Muscle of back (tissue), 11 donors: ENCODE measurements around the gene AGPAT4. TPM values are rescaled to one million over a fixed set of nuclear protein-coding genes. Genes with fewer than 3 reads are reported as not detected.

Experiments used
- DNase-seq, 3 donors: peaks; one replicate each; pipeline versions ENCODE4 v3.0.0 to v3.0.0-alpha.2; 2013
- polyA plus RNA-seq, 10 donors: library from polyadenylated mRNA; unstranded; fragments of 120-200 nt; gene quantifications; one replicate each; pipeline ENCODE4 v1.2.1, GENCODE V29; 2013; ENCODE audit not compliant: insufficient read length in 10 of 10

Gene AGPAT4
- polyA plus RNA-seq, 10 donors, result 7.9 to 12.5 (median 10.0) TPM

DNA sequence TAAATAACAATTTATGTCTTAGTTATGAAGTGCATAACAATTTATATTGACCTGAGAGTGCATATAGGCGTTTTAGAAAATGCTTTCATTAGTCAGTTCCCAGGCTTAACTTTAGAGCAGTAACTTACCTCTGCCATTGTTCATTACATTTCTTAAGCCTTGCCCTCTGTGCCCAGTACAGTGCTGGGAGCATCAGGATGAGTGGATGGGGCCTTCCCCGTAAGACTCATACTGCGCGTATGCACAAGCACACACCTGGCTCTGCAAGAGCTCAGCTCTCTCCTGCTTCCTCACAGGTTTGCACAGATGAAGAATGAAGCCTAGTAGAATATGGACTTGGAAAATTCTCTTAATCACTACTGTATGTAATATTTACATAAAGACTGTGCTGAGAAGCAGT lies 157.3 kb downstream of the AGPAT4 start:
- no peak for DNase-seq

DNA sequence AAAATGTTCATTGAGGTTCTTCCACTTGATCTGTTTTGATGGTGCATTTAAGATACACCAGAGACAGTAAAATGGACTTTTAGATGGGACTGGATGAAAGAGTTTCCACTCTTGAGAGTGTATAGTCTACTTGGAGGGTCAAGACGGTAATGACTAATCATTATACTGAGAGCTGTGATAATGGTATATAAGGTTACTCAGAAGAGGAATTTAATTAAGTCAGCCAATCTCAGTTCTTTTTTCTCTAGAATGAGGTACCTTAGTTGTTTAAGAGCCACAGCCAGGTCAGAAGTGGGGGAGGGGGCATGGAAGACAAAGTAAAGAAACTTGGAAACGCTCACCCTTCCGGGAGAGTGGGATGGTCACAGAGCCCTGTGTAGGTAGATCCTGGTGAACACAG lies 158.4 kb downstream of the AGPAT4 start:
- DNase-seq, result no peak

DNA sequence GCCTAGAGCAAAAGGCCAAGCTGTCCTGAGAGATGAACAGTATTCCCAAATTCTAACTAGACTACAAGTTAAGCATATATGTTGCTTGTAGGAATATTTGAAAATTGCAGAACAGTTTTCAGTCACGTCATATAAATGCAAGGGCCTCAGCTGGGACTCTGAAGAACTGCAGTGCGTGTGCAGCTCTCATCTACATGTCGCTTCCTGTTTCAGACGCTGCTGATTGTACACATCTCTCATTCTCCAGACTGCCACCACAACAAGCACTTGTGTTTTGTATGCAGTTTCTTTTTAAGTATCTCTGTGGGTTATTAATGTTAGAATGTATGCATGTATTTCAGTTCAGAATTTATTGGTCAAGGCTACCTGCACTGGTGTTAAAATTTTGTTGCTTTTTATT lies 162.6 kb downstream of the AGPAT4 start:
- no peak for DNase-seq

DNA sequence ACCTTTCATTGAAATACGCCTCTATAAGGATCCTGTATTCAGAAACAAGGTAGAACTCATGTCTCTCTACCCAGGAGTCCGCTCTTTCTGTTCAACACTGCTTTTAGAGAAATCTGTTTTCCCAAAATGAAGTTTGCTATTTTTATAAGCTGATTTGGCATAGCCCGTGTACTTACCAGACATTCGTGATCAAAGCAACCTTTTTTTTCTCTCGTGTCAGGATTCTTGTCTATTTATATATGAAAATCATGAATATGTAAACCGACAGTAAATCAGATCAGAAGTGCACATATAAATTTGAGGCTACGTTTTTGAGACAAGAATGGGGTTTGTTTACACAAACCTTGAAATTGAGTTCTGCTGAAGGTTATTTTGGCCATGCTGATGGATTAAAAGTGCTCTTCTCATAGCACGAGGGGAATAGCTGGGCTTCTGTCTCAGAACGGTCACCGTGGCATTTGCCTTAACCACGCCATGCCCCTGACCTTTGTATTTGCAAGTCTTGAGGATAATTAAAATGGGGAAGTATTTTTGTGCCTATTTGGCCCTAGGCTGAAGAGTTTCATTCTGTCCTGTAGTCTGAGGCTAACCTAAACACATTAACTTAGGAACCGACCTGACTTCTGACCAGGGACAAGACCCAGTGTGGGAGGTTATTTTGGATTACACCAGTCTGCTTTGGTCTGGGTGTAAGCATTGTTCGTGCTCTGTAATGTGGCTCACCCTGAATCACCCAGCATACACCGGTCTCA lies 163.7 kb downstream of the AGPAT4 start:
- no peak for DNase-seq

DNA sequence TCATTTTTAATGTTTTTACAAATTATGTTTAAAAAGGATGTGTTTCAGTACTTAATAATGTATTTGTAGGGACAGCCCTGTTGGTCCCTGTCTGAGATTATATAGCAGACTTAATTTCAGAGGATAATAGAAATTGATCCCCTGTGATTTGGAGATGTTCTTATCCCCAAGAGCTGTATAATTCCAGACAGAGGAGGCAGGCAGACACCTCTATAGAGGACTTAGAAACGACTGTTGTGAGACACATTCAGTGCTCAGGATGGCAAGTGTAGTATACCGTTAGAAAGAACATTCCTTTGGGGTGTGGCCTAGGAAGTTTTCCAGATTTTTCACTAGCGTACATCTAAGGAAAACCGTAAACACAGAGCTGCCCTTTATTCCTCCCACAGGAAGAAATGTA lies 164.5 kb downstream of the AGPAT4 start:
- no peak for DNase-seq

DNA sequence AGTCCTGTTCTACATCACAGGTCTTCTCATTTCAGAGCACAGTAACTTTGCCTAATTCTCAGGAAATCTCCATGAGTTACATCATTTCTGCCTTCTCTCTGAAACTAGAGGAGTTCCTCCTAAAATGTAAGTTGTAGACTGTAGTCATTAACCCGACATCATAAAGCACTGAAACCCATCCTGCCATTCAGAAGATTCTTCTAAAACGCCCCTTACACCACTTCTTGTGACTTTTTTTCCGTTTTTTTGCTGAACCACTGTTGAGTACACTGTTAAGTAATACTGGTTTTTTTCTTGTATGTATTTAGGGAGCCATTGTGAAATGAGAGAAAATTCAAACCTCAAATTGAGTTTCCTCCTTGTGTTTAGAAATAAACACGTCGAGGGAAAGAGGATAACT lies 164.9 kb downstream of the AGPAT4 start:
- no peak for DNase-seq

DNA sequence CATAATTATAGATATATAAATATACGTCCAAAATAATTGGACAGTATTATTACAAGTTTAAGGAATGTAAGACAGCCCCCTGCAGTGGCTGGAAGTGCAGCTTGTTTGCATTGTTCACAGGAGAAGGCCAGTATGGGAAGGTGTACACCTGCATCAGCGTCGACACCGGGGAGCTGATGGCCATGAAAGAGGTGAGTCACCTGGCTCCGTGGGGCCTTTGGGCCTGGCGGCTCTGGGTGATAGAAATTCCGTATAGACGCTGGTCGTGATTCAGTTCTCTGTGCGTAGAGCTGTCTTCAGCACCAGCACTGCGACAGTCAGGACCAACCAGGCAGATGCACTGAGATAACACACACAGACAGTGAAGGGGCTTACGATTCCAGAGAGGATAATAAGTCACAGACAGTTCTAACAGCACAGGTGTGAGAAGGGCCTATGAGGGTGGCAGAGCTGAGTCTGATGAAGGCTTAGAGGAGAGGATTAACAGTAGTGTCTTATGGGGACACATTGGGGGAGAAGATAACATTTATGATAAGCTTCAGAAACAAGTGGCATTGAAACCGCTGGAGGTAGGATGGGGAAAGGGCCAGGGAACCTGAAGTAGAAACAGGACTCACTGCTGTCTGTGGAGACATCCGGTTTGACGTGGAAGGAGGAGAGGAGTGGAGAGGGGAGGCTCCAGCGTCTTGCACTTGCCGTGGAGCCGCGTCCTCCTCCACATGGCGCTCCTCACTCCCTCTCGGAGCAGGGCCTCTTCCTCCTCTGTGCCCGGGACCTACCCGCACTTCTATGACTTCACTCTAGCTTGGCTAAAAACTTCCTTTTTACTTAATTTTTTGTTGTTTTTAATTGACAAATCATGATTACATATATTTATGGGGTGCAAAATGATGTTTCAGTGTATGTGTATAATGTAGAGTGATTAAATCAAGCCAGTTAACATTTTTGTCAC lies 165.8 kb downstream of the AGPAT4 start:
- DNase-seq, result no peak

DNA sequence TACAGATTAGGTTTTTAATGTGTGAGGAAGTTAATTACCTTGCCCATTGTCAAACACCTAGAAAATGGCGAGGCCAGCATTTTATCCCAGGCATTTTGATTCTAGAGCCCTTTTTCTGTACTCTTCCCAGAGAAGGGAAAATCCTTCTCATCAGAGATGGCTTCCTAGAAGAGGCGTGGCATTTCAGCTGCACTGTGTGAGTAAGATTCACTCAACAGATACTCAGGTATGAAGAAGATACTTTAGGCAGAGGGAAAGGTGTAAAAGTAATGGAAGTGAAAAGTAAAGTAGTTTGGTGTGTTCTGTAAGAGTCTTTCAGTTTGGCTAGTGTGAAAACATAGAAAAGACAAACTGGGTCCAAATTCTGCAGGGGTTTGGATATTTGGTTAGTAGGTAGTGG lies 168.5 kb downstream of the AGPAT4 start:
- DNase-seq, result no peak

DNA sequence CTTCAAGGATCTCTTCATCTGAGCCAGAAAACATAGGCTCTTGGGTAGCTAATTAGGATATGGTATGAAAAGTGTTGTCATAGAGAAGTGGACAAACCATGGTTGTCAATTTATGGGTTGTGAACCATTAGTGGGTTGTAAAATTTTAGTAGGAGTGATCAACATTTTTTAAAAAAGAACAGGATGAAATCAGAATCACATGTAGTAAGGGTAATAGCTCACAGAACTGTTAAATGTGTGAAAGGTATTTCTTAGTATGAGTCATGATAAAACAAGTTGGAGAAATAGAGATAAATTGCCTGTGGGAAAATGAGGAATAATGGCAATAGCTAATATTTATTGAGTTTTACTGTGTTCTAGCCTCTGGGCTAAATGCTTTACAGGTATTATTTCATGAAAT lies 168.9 kb downstream of the AGPAT4 start:
- no peak for DNase-seq

DNA sequence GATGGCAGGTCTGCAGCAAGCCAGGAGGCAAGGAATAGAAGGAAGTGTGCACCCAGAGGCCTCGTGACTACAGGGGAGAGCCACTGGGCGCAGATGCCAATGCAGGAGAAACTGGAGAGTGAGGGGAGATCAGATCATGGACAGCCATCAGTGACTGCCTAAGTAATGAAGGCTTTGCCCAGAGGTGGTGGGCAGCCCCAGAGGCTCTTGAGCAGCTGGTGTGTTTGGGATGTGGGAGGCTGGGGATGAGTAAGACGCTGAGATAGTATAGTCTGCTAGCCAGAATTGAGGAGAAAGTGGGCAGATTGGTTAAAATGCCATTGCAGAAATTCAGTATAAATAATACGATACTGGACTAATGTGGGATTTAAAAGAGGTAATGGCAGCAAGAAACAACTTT lies 170.4 kb downstream of the AGPAT4 start:
- DNase-seq, result no peak

DNA sequence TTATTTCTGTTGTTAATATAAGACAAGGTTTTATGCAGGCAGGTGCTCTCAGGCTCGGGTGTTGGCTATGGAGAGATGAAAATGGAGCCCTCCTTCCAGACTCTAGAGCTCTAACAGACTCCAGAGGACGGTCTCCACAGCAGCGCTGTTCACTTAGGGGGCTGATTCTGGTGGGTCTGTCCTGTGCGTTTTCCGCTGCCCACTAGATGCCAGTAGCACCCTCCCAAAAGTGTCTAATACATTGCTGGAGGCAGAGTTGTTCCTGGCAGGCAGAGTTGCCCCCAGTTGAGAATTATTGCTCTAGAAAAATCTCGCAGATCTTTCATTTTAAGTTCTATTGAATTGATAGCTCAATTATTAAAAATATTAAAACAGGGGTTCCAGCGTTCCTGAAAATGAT lies 172.3 kb downstream of the AGPAT4 start:
- DNase-seq, result peak in 1 of 3 donors; percentile 16

DNA sequence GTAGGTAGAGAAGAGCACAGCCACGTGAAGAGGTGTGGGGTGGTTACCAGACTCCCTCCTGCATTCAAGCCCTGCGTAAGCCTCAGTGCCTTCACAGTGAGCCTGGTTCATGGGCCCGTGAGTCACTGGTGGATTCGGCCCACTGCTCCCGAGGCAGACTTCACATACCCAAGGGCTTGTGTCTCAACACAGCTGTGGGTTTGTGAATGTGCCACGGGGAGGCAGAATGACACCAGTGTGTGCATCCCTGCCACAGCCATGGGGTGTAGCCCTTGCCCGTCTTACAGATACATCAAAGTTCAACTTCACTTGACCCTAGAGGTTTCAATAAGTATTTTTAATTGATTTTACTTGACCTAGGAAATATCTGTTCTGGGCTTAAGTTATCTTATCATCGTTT lies 173.8 kb downstream of the AGPAT4 start:
- no peak for DNase-seq

DNA sequence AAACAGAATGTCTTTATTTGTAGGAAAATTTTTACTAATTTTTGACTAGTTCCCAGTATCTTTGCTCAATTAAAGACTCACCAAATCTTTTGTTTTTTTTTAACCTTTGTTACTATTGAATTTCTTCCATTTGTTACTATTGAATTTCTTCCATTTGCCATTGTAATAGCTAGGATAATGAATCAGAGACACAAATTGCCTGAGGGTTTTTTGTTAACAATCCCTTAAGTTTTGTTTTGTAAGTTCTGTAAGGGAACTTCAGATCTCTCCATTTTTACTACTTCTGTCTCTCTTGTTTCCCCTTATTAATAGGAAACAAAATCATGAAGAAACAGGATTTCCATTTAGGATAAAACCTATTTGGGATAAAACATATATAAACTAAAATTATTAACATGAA lies 177.9 kb downstream of the AGPAT4 start:
- no peak for DNase-seq

DNA sequence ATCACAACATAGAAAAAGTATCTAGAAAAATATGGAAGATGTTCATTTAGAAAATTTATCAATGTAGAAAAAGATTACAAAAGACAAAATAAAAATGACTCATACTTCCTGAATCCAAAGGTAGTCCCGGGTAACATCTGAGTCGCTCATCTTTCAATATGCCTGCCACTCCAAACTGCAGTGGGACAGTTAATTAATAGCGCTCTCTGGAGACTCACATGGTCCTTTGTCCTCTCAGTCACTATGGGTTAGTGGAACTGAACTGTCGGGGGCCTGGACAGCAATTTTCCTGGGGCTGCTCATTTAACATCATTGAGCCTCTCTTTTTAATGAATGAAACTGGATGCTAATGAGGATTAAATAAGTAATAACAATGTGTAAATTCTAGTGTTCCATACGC lies 178.9 kb downstream of the AGPAT4 start:
- DNase-seq, result no peak

DNA sequence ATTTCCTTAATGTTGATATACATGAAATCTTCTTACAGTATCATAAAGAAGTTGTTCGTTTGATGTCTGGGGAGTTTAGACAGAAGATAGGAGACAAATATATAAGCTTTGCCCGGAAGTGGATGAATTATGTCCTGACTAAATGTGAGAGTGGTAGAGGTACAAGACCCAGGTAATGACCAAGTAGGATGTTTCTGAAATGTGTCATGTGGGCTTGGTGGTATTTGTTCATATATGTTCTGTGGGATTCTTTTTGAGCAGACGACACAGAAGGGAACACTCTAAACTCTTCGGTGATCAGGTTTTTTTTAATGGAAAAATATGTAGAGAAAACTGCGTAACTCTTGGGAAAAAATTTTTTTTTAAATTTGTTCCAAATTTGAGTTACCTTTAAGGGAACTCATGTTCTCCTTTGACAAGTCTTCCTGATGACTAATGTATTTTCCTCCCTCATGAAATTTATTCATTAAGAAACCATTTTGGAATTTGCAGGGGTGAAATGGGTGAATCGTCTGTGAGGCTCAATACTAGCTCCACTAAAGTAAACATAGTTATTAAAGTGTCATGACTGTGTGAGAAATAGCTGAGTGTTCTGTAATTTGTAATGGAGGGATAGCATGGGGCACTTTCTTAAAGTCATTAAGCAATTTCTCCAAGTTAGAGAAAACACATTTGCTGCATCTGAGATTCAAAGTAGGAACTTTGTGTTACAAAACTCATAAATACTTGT lies 181.7 kb downstream of the AGPAT4 start:
- no peak for DNase-seq

DNA sequence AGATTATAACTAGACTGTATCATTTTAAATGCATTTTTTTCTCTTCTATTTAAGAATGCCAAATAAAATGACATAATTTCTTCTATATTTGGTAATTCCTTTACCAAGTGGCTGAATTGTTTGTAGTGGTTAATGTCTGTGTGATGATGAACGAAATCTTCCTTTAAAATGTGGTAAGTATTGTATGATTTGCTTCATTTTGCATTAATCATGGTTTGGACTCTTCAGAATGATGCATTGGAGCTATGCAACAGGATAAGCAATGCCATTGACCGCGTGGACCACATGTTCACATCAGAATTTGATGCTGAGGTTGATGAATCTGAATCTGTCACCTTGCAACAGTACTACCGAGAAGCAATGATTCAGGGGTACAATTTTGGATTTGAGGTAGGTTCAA lies 182.7 kb downstream of the AGPAT4 start:
- DNase-seq, result no peak

DNA sequence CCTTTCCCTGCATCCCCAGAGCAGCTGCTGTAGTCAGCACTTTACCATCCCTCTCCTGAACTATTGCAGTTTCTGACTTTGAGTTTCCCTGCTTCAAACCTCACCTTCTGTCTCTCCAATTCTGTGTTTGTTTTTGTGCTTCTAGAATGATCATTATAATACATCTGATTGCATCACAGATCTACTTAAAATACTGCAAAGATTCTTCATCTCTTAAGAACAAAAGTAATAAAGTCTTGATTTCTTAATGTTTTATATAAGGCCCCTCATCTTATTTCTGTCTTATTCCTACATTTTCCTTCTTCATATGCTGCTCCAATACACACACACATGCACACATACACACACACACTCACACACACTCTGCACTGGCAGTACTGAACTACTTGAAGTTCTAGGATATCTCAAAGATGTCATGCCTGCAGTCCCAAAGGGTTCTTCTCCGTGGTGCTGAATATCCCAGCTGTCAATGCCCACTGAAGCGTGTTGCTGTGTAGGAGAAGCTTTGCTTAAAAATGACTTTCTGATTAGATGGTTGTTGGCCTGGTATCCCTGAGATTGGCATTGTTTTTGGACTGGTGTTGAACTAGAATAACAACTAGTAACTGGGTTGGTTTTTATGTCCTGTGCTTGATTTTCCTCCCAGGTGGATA lies 185.1 kb downstream of the AGPAT4 start:
- peak in 1 of 3 donors; percentile 30 for DNase-seq

DNA sequence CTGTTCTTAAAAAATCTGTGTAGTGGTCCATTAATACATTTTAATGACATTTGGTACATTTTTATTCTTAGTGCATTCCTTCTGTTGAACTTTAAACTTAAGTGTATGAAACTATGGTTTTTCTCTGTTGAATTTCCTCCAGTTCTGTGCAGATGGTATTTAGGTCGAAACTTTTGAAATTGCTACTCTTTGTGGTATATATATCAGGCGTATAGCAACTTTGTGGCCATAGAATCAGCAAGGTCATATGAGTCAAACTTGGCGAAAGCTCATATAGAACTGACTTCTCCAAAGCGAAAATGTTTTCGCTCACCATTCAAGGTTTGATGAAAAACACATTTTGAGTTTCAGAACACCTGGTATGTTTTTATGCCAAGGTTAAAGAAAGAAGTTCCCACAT lies 188.6 kb downstream of the AGPAT4 start:
- no peak for DNase-seq

DNA sequence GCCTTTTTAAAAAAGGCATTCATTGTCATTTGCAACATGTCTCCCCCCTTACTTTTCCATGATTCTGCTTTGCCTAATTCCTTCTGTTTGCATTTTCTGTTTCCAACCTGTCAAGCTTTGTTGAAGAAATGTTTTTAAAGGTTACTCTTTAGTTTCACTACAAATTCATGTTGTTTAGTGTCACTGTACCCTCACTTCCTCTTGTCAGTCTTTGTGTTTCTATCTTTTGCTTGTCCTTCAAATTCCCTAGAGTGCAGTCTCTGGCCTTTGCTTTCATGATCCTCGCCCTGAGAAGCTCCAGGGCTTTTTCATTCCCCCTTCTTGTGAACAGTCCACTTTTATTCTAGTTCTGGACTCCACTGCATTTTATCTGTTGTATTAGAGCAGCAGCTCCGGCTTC lies 191.6 kb downstream of the AGPAT4 start:
- DNase-seq, result no peak

DNA sequence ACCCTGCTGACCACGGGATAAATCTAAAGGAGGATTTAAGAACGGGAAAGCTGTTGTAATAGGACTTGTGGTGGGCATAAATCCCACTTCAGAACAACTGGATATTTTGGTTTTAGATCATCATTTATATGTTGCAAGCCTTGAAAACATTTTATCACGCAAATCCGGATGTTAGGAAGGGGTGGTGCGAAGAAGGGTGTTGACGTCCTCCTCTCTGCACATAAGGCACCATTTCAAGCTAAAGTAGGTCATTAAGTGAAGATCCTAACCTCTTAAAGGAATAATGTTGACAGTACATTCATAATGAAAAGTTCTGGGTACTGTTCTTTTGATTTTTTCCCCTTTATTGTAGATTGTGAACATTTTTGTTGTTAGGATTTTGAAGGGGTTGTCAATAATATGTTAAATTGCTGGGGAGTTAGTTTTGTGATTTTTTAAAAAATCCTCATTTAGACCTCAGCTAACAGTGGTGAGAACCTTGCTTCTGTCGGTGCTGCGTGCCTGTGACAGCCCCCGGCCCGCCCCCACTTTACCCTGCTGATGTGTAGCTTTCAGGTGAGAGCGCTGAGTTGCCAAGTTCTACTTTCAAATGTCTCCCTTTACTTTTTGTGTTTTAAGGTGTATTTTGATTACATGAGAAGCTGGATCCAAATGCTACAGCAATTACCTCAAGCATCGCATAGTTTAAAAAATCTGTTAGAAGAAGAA lies 193.4 kb downstream of the AGPAT4 start:
- no peak for DNase-seq
